Measurements from ENCODE around the gene THRB. TPM values are rescaled to one million over a fixed set of nuclear protein-coding genes. Genes with fewer than 3 reads are reported as not detected.

The THRB gene
- total and polyA plus RNA-seq, 4 experiments from 2014 or later: 0.03 TPM; not detected in 3

DNA sequence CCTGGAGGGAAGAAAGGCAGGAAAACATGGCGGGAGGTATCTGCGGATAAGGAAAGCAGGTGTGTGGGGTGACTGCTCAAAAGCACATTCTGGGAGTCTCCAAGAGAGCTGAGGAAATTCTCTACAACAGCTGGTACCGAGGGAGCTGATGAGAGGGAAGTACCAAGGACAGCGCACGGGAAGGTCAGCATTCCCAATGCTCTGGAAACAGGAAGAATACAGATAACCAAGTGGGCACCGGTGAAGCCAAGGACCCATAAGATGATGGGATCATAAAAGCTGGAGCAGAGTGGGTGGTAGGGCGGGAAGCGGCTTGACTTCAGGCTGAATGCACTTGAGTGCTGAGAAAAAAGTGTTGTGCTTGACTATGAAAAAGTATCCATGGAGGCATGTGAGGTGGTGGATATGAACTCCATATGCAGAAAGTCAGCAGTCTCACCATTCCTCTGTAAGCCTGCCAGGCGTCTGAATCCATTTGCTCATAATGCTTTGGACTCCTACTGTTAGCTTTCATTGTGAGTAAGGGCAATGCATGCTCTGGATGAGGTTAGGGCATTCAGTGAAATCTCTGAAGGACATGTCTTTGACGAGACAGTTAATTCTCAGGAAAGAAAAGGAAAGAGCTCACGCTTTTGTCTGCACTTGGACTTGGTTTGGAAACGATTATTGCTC is 334.1 kb downstream of the THRB start:
- Histone ChIP-seq H3K27ac (ENCODE audit: low read depth, low read length) (no peak overlapping the region), H3K9me3 (ENCODE audit: control insufficient read depth in 1 of 2, low read length in 2 of 2) (no peaks in the 10 kb centered on the region), H3K4me1 (ENCODE audit: insufficient read depth, low read length) (no peaks in the 10 kb centered on the region), H3K36me3 (ENCODE audit: insufficient read depth, low read length) (no peaks in the 10 kb centered on the region), H3K27me3 (ENCODE audit: insufficient read depth, low read length) (no peaks in the 10 kb centered on the region), H3K4me3 (ENCODE audit: low read length in 2 of 2) (no peak overlapping the region)
- H3K9me3 Mint-ChIP-seq: peaks cover 0 to 2% (median 0%) of the 10 kb centered on the region in 8 donors
- no peak for DNase-seq
- no peak overlapping the region for H3K4me3 Mint-ChIP-seq
- H3K36me3 Mint-ChIP-seq: no peaks in the 10 kb centered on the region
- H3K27ac Mint-ChIP-seq: no peak overlapping the region
- ChIA-PET CTCF (ENCODE audit: partially characterized antibody) (no interaction called here), POLR2A (ENCODE audit: partially characterized antibody) (no interaction called here)
- H3K4me1 Mint-ChIP-seq: no peaks in the 10 kb centered on the region
- intact Hi-C loops (cut with micrococcal nuclease): no loop called here
- peaks cover 2 to 4% of the 10 kb centered on the region in 2 donors for H3K27me3 Mint-ChIP-seq

DNA sequence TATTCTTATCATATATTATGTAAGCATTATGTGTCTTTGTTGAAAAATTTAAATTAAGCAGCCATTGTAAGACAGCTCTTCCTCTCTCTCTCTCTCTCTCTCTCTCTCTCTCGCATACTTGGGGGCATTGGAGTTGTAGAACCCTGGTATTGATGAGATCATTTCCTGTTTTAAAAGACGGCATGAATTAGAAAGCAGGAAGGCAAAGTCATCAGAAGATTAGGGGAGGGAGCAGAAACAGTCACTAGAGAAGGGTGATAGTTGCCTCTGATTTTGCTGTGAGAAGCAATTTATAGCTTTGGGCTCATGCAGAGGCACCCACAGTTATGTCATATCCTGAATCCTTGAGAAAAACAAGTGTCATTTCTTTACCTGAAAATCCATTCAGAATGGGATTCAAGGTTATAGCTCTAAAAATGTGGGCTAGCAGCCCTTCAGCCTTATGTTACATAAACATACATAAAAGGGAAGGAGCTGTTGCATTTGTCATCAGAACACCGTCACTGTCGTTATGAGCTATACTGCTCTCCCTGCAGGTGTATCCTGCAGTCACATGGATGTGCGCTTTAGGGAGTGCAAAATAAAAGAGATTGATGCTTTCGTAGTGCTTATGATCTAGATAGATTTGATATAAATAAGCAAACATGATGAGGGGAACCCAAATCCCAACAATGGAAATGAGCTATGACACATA is 335.7 kb downstream of the THRB start:
- DNase-seq: no peak
- Histone ChIP-seq H3K36me3 (ENCODE audit: insufficient read depth, low read length) (no peaks in the 10 kb centered on the region), H3K27ac (ENCODE audit: low read depth, low read length) (no peak overlapping the region), H3K9me3 (ENCODE audit: control insufficient read depth in 1 of 2, low read length in 2 of 2) (no peaks in the 10 kb centered on the region), H3K4me3 (ENCODE audit: low read length in 2 of 2) (no peak overlapping the region), H3K4me1 (ENCODE audit: insufficient read depth, low read length) (no peaks in the 10 kb centered on the region), H3K27me3 (ENCODE audit: insufficient read depth, low read length) (no peaks in the 10 kb centered on the region)
- Mint-ChIP-seq H3K36me3 (no peaks in the 10 kb centered on the region), H3K4me3 (no peak overlapping the region), H3K9me3 (peaks cover 0 to 2% (median 0%) of the 10 kb centered on the region in 8 donors), H3K27me3 (peaks cover 2 to 4% of the 10 kb centered on the region in 2 donors), H3K27ac (no peak overlapping the region), H3K4me1 (no peaks in the 10 kb centered on the region)
- intact Hi-C loops (cut with micrococcal nuclease): no loop called here
- POLR2A ChIA-PET (ENCODE audit: partially characterized antibody): no interaction called here
- CTCF ChIA-PET (ENCODE audit: partially characterized antibody): no interaction called here

DNA sequence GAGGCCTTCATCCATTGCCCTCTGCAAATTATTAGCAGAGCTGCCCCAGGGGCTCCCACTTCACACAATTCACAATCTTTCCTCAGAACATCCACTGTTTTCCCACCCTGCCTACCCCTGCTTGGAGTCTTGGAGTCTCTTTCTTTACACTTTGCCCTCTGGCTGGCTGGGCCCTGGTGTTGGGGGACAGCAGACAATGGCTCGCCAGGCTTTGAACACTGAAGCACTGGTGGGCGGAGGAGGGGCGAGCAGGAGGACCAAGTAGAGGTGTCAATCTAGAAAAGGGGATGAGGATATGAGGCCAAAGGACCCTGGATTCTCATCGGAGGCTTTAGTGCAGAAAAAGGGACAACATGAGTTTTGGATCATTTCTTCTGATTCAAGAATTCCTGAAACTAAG is 337.5 kb downstream of the THRB start:
- Mint-ChIP-seq H3K27ac (no peak overlapping the region), H3K36me3 (no peaks in the 10 kb centered on the region), H3K4me1 (no peaks in the 10 kb centered on the region), H3K27me3 (peaks cover 2 to 4% of the 10 kb centered on the region in 2 donors), H3K9me3 (peaks cover 0 to 2% (median 0%) of the 10 kb centered on the region in 8 donors), H3K4me3 (no peak overlapping the region)
- H3K27me3 ChIP-seq (ENCODE audit: insufficient read depth, low read length): no peaks in the 10 kb centered on the region
- no peaks in the 10 kb centered on the region for H3K9me3 ChIP-seq (ENCODE audit: control insufficient read depth in 1 of 2, low read length in 2 of 2)
- no peaks in the 10 kb centered on the region for H3K4me1 ChIP-seq (ENCODE audit: insufficient read depth, low read length)
- no peak for DNase-seq
- H3K36me3 ChIP-seq (ENCODE audit: insufficient read depth, low read length): no peaks in the 10 kb centered on the region
- ChIA-PET POLR2A (ENCODE audit: partially characterized antibody) (no interaction called here), CTCF (ENCODE audit: partially characterized antibody) (no interaction called here)
- no peak overlapping the region for H3K4me3 ChIP-seq (ENCODE audit: low read length in 2 of 2)
- no peak overlapping the region for H3K27ac ChIP-seq (ENCODE audit: low read depth, low read length)
- intact Hi-C loops (cut with micrococcal nuclease): no loop called here

DNA sequence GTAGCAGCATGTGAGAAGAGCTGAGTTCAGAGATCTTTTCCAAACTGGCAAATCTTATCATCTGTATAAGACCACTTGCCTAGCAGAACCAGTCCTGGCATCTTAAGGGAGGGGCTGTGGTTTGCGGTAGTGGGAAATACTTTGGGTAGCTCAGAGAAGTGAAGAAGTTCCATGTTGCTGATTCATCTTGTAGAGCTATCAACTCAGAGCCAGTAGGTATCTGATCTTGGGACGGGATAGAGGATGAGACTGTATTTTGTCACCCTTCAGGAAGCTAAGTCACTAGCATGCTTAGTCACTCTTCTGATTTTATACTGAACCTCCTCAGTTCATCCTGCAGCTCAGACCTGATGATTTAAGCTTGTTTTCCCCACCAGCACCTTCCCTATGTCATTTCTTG is 338.2 kb downstream of the THRB start:
- no peaks in the 10 kb centered on the region for H3K27me3 ChIP-seq (ENCODE audit: insufficient read depth, low read length)
- no peak for DNase-seq
- no peaks in the 10 kb centered on the region for H3K9me3 ChIP-seq (ENCODE audit: control insufficient read depth in 1 of 2, low read length in 2 of 2)
- H3K36me3 ChIP-seq (ENCODE audit: insufficient read depth, low read length): no peaks in the 10 kb centered on the region
- H3K36me3 Mint-ChIP-seq: no peaks in the 10 kb centered on the region
- H3K4me1 Mint-ChIP-seq: no peaks in the 10 kb centered on the region
- no peak overlapping the region for H3K27ac ChIP-seq (ENCODE audit: low read depth, low read length)
- no peak overlapping the region for H3K27ac Mint-ChIP-seq
- H3K4me3 Mint-ChIP-seq: no peak overlapping the region
- POLR2A ChIA-PET (ENCODE audit: partially characterized antibody): interaction anchor here (0.6 kb wide), 1 partner anchor 35 kb away, joined by 3 read pairs; no protein-coding TSS in a partner anchor
- peaks cover 0 to 2% (median 0%) of the 10 kb centered on the region in 8 donors for H3K9me3 Mint-ChIP-seq
- H3K27me3 Mint-ChIP-seq: peaks cover 2 to 4% of the 10 kb centered on the region in 2 donors
- CTCF ChIA-PET (ENCODE audit: partially characterized antibody): interaction anchor here (1.3 kb wide), 1 partner anchor 10 kb away, joined by 3 read pairs; no protein-coding TSS in a partner anchor
- H3K4me3 ChIP-seq (ENCODE audit: low read length in 2 of 2): no peak overlapping the region
- intact Hi-C loops (cut with micrococcal nuclease): no loop called here
- no peaks in the 10 kb centered on the region for H3K4me1 ChIP-seq (ENCODE audit: insufficient read depth, low read length)

DNA sequence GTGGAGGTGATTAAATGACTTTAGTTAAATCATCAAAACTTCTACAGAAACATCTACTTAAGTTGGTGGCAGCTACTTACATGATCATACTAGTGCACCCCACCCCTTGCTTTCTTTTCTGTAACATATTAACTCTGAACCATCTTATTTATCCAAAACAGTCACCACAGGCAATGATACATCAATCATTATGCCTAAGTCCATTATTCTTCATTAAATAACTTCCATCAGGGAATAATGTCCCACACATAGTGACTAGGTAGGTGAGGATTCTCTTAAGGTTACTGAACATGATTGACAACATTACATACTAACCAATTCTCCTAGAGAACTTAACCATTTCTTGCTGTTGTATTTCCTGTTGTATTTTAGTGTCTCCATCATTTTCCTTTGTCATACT is 339.4 kb downstream of the THRB start:
- Histone ChIP-seq H3K4me1 (ENCODE audit: insufficient read depth, low read length) (no peaks in the 10 kb centered on the region), H3K9me3 (ENCODE audit: control insufficient read depth in 1 of 2, low read length in 2 of 2) (no peaks in the 10 kb centered on the region), H3K27ac (ENCODE audit: low read depth, low read length) (no peak overlapping the region), H3K4me3 (ENCODE audit: low read length in 2 of 2) (no peak overlapping the region), H3K36me3 (ENCODE audit: insufficient read depth, low read length) (no peaks in the 10 kb centered on the region), H3K27me3 (ENCODE audit: insufficient read depth, low read length) (no peaks in the 10 kb centered on the region)
- peaks cover 3 to 4% of the 10 kb centered on the region in 2 donors for H3K27me3 Mint-ChIP-seq
- no peaks in the 10 kb centered on the region for H3K36me3 Mint-ChIP-seq
- H3K9me3 Mint-ChIP-seq: peaks cover 0 to under 1% (median 0%) of the 10 kb centered on the region in 8 donors
- H3K4me3 Mint-ChIP-seq: no peak overlapping the region
- CTCF ChIA-PET (ENCODE audit: partially characterized antibody): interaction anchor here (1.3 kb wide), 1 partner anchor 8 kb away, joined by 3 read pairs; no protein-coding TSS in a partner anchor
- POLR2A ChIA-PET (ENCODE audit: partially characterized antibody): no interaction called here
- H3K4me1 Mint-ChIP-seq: no peaks in the 10 kb centered on the region
- intact Hi-C loops (cut with micrococcal nuclease): no loop called here
- H3K27ac Mint-ChIP-seq: no peak overlapping the region
- no peak for DNase-seq

DNA sequence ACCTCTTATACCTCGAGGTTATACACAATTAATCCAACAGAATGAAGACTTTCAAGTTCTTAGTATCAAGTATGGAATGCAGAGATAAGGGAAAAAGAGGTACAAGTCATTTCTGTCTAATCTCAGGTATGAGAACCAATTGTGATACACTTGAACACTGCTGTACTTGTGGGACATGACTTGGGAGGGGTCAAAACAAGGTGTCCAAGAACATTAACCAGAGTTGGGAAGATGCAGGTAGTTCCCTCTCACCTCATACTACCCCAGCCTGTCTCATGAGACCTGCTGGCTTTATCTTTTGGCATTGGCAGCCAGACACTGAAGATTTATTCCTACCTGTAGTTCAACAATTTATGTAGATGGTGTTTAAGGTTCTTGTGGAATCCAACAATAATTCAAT is 339.9 kb downstream of the THRB start:
- POLR2A ChIA-PET (ENCODE audit: partially characterized antibody): no interaction called here
- no peak overlapping the region for H3K27ac ChIP-seq (ENCODE audit: low read depth, low read length)
- H3K4me3 Mint-ChIP-seq: no peak overlapping the region
- no peaks in the 10 kb centered on the region for H3K9me3 ChIP-seq (ENCODE audit: control insufficient read depth in 1 of 2, low read length in 2 of 2)
- H3K9me3 Mint-ChIP-seq: no peaks in the 10 kb centered on the region
- no peak overlapping the region for H3K27ac Mint-ChIP-seq
- no peaks in the 10 kb centered on the region for H3K36me3 ChIP-seq (ENCODE audit: insufficient read depth, low read length)
- H3K27me3 ChIP-seq (ENCODE audit: insufficient read depth, low read length): no peaks in the 10 kb centered on the region
- H3K36me3 Mint-ChIP-seq: no peaks in the 10 kb centered on the region
- H3K4me1 Mint-ChIP-seq: no peaks in the 10 kb centered on the region
- no peak for DNase-seq
- CTCF ChIA-PET (ENCODE audit: partially characterized antibody): no interaction called here
- no peak overlapping the region for H3K4me3 ChIP-seq (ENCODE audit: low read length in 2 of 2)
- H3K27me3 Mint-ChIP-seq: peaks cover 3 to 4% of the 10 kb centered on the region in 2 donors
- intact Hi-C loops (cut with micrococcal nuclease): no loop called here
- no peaks in the 10 kb centered on the region for H3K4me1 ChIP-seq (ENCODE audit: insufficient read depth, low read length)

DNA sequence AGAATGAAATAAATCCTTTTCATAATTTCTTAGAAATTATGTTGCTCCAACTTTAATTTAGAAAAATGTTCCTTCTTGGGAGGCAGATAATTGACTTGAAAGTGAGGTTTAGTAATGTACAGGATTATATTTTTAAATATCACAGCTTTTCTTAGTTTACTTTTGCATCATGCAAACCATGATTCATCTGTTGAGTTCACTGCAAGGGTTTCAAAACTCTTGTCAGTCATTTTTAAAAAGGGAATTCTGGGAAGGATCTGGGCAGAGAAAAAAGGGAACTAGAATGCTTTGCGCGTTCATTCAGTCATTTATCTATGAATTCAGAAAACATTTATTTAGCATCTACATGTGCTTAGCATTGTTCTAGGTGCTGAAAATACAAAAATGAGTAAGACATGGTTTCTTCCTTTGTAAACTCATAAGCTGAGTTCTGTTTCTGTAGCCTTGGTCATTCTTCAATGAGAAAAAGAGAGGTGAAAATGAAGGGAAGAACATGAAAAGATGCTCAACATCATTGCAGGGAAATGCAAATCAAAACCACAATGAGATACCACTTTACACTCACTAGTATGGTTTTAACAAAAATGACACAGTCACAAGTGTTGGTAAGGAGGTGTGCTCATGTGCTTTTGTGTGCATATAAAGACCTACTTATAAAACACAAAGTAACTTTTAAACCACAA is 340.5 kb downstream of the THRB start:
- H3K4me3 Mint-ChIP-seq: no peak overlapping the region
- Histone ChIP-seq H3K36me3 (ENCODE audit: insufficient read depth, low read length) (no peaks in the 10 kb centered on the region), H3K27ac (ENCODE audit: low read depth, low read length) (no peak overlapping the region), H3K4me3 (ENCODE audit: low read length in 2 of 2) (no peak overlapping the region), H3K4me1 (ENCODE audit: insufficient read depth, low read length) (no peaks in the 10 kb centered on the region), H3K27me3 (ENCODE audit: insufficient read depth, low read length) (no peaks in the 10 kb centered on the region), H3K9me3 (ENCODE audit: control insufficient read depth in 1 of 2, low read length in 2 of 2) (no peaks in the 10 kb centered on the region)
- ChIA-PET CTCF (ENCODE audit: partially characterized antibody) (no interaction called here), POLR2A (ENCODE audit: partially characterized antibody) (no interaction called here)
- no peaks in the 10 kb centered on the region for H3K36me3 Mint-ChIP-seq
- H3K9me3 Mint-ChIP-seq: no peaks in the 10 kb centered on the region
- no peak overlapping the region for H3K27ac Mint-ChIP-seq
- H3K27me3 Mint-ChIP-seq: peaks cover 2 to 4% of the 10 kb centered on the region in 2 donors
- intact Hi-C loops (cut with micrococcal nuclease): no loop called here
- no peak for DNase-seq
- H3K4me1 Mint-ChIP-seq: no peaks in the 10 kb centered on the region

All from CD4-positive, alpha-beta memory T cell (primary cell).